Body of pancreas (tissue), 4 donors: ENCODE measurements around the gene NDUFS7. TPM values are rescaled to one million over a fixed set of nuclear protein-coding genes. Genes with fewer than 3 reads are reported as not detected.

Experiments
- ATAC-seq: fragments of 150-250 bp; one replicate; pipeline ENCODE4 v1.9.1; 2016
- DNase-seq, 4 donors: peaks; one replicate each; pipeline ENCODE4 v3.0.0-alpha.2; 2019
- H3K27ac ChIP-seq, 4 donors: fragments of 200-600 bp; sonication (generic); 1 replicate in 3 of 4; 2 replicates in 1 of 4; pipeline versions ENCODE4 v1.5.1 to v1.6.1; 2016 to 2019; ENCODE audit warnings: mild to moderate bottlenecking in 1 of 4, mixed read lengths in 1 of 4, moderate library complexity in 1 of 4
- H3K27me3 ChIP-seq, 2 donors: fragments of 200-600 bp; sonication (generic); one replicate each; pipeline ENCODE4 v1.6.0; 2016; ENCODE audit warnings: mild to moderate bottlenecking in 1 of 2
- H3K36me3 ChIP-seq, 2 donors: fragments of 200-600 bp; sonication (generic); replicated peaks in 1 of 2; 2 replicates each; pipeline ENCODE4 v1.5.1; 2016; ENCODE audit warnings: low read depth in 2 of 2; ENCODE audit not compliant: insufficient read depth in 1 of 2
- H3K4me1 ChIP-seq: fragments of 200-600 bp; sonication (generic); one replicate; pipeline ENCODE4 v1.6.0; 2016
- H3K4me3 ChIP-seq, 2 donors: fragments of 200-600 bp; sonication (generic); 1 replicate in 1 of 2; 2 replicates in 1 of 2; pipeline ENCODE4 v1.5.1; 2016 to 2019
- H3K9me3 ChIP-seq, 3 donors: fragments of 200-600 bp; sonication (generic); 1 replicate in 2 of 3; 2 replicates in 1 of 3; pipeline ENCODE4 v1.5.1; 2016
- CTCF ChIP-seq, 7 experiments: fragments of 450-650 bp in 4 of 7; fragments of 200-600 bp in 3 of 7; sonication (generic) in 3 of 7; IDR thresholded peaks; one replicate each; pipeline ENCODE4 v1.5.1; 2016 to 2019; ENCODE audit warnings: antibody characterized with exemption in 7 of 7
- POLR2A ChIP-seq, 3 donors: fragments of 450-650 bp; IDR thresholded peaks; one replicate each; pipeline ENCODE4 v1.6.1; 2016; ENCODE audit warnings: antibody characterized with exemption in 3 of 3, mild to moderate bottlenecking in 2 of 3
- WGBS, 2 donors: methylation state at CpG; one replicate each; pipeline ENCODE4 v1.1.5; 2017; 5-methylcytosine and 5-hydroxymethylcytosine counted together
- intact Hi-C: fragments of 100-400 bp; cut with DNase I; formaldehyde crosslinking; loops from one replicate; pipeline ENCODE4 v1.15.1; 2023
- total RNA-seq, 2 donors: library from RNA; depleted of rRNA; stranded (reverse); fragments of >200 nt; gene quantifications; one replicate each; pipeline ENCODE4 v1.1.0, GENCODE V29; 2016

NDUFS7 gene
- total RNA-seq, 2 donors from 2014 or later: 59.9 to 87.7 TPM

- peaks cover 19% of the 10 kb centered on the region for H3K4me1 ChIP-seq
- no peak for TF ChIP-seq POLR2A (IDR thresholded peaks at IDR 0.05)
- TF ChIP-seq CTCF (IDR thresholded peaks at IDR 0.05): no peak
- H3K27ac ChIP-seq: no peak overlapping the region
- H3K36me3 ChIP-seq: peaks cover 0 to 11% of the 10 kb centered on the region in 2 donors
- DNase-seq (no peak), ATAC-seq (no peak)
- WGBS, 2 donors: 95 to 100% methylated on average over 7 to 18 of the region's 18 CpGs
- H3K9me3 ChIP-seq: no peaks in the 10 kb centered on the region
- H3K27me3 ChIP-seq: no peaks in the 10 kb centered on the region
- intact Hi-C loops: no loop called here
- H3K4me3 ChIP-seq: no peak overlapping the region
Observed at GRCh38 chr19:1369214-1369805, 14.4 kb upstream of the NDUFS7 start.

DNA sequence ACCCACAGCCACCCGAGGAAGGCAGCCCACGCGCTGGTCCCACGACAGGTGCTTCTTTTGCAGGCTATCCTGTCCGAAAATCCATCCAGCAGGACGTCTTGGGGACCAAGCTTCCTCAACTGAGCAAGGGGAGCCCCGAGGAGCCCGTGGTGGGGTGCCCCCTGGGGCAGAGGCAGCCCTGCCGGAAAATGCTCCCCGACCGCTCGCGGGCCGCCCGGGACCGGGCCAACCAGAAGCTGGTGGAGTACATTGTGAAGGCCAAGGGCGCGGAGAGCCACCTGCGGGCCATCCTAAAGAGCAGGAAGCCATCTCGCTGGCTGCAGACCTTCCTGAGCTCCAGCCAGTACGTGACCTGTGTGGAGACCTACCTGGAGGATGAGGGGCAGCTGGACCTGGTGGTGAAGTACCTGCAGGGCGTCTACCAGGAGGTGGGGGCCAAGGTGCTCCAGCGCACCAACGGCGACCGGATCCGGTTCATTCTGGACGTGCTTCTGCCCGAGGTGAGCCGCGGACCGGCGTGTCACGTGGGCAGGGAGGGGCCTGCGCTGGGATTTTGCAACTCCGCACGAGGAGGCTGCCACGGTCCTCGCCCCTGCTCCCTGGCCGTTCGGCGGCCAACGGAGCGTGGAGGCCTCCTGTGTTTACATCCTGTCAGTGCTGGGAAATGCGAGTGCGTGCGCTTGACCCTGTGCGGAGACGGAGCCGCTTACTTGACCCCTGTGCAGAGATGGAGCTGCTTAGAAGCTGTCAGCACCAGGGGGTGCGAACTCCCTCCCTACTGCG lies 12.9 kb upstream of the NDUFS7 start:
- Histone ChIP-seq H3K9me3 (no peaks in the 10 kb centered on the region), H3K27ac (no peak overlapping the region), H3K4me3 (no peak overlapping the region), H3K36me3 (peaks cover 0 to 11% of the 10 kb centered on the region in 2 donors), H3K27me3 (no peaks in the 10 kb centered on the region), H3K4me1 (peaks cover 23% of the 10 kb centered on the region)
- intact Hi-C loops: no loop called here
- TF ChIP-seq POLR2A (IDR thresholded peaks at IDR 0.05): no peak
- TF ChIP-seq CTCF (IDR thresholded peaks at IDR 0.05): no peak
- ATAC-seq (no peak), DNase-seq (no peak)
- WGBS, 2 donors: 94 to 95% methylated on average over 11 to 38 of the region's 52 CpGs

GRCh38 chr19:1373042-1373533 lies 10.6 kb upstream of the NDUFS7 start:
- 62 to 72% methylated on average over 18 to 20 of the region's 20 CpGs for WGBS, 2 donors
- TF ChIP-seq CTCF (IDR thresholded peaks at IDR 0.05) (no peak), POLR2A (IDR thresholded peaks at IDR 0.05) (no peak)

DNA sequence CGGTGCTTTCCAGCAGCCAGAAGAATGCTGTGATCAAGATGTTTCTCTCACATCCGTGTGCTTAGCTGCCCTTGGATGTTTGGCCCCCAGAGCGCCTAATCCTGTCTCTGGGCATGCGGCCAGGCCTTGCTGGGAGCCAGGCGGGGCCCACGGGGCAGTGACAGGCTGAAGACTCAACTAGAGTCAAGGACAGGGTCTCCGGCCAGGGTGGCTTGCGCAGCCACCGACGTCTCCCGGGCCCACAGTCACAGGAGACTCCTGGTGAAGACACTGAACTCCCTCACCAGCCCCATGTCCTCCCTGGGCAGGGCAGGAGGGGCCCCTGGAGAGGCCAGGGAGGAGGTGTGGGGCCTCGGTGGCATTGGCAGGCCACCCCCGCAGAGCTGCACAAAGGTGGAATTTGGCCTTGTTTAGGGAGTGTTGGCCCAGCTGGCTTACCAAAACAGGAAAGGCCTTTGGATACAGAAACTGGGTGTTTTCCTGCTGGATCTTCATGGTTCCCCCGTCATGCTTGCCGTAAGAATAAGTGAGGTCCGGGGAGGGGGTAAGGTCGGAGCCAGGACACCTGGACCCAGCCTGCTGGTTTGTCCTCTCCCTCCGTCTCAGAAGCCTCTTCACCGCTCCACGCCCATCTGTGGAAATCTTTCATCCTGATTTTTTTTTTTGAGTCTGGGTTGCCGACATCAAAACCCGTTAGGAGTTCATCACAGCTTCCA lies 10.0 kb upstream of the NDUFS7 start:
- intact Hi-C loops: no loop called here
- no peak for TF ChIP-seq CTCF (IDR thresholded peaks at IDR 0.05)
- peak in 1 of 3 donors; percentile 7 for TF ChIP-seq POLR2A (IDR thresholded peaks at IDR 0.05)
- Histone ChIP-seq H3K9me3 (no peaks in the 10 kb centered on the region), H3K27ac (peak overlapping the region; percentile 64 to 86 (median 80)), H3K36me3 (peaks cover 0 to 8% of the 10 kb centered on the region in 2 donors), H3K4me1 (peaks cover 23% of the 10 kb centered on the region), H3K4me3 (no peak overlapping the region), H3K27me3 (no peaks in the 10 kb centered on the region)
- 42 to 61% methylated on average over 11 to 22 of the region's 22 CpGs for WGBS, 2 donors
- DNase-seq (peak; percentile 68 to 84 (median 78)), ATAC-seq (peak; percentile 66)

More at GRCh38 chr19:1373042-1373533, 10.6 kb upstream of the NDUFS7 start:
- Histone ChIP-seq H3K9me3 (no peaks in the 10 kb centered on the region), H3K27ac (peak overlapping the region; percentile 64 to 86 (median 80)), H3K4me1 (peaks cover 23% of the 10 kb centered on the region), H3K36me3 (peaks cover 0 to 8% of the 10 kb centered on the region in 2 donors), H3K27me3 (no peaks in the 10 kb centered on the region), H3K4me3 (no peak overlapping the region)
- no peak for DNase-seq
- peak; percentile 45 for ATAC-seq
- intact Hi-C loops: no loop called here
